Naive thymus-derived CD4-positive, alpha-beta T cell (primary cell): ENCODE results near the gene FAM83B. TPM values are rescaled to one million over a fixed set of nuclear protein-coding genes. Genes with fewer than 3 reads are reported as not detected.

Experiments used
- ATAC-seq: fragments of 150-1000 bp; cut with Tn5 transposase; 2 replicates; pipeline ENCODE4 v1.10.0; 2021; ENCODE audit warnings: mild to moderate bottlenecking, moderate library complexity
- CTCF ChIA-PET: fragments of 350-600 bp; sonication (Branson Sonifier 250); formaldehyde crosslinking; loops from one replicate; lab custom pipeline; 2021; ENCODE audit warnings: antibody characterized with exemption; lab: Charles Lee
- POLR2A ChIA-PET: fragments of 350-600 bp; sonication (Branson Sonifier 250); formaldehyde crosslinking; loops from one replicate; lab custom pipeline; 2021; ENCODE audit warnings: antibody characterized with exemption, inconsistent platforms; lab: Charles Lee
- DNase-seq, 9 donors: peaks; one replicate each; pipeline versions ENCODE4 v3.0.0 to v3.0.0-alpha.2; 2020 to 2022; ENCODE audit warnings: mixed read lengths in 1 of 9
- H3K27ac ChIP-seq: one replicate; pipeline ENCODE4 v1.7.0; 2013; ENCODE audit warnings: mild to moderate bottlenecking, low read depth, low read length, moderate library complexity
- H3K27me3 ChIP-seq, 2 donors: one replicate each; pipeline ENCODE4 v1.7.0; 2013; ENCODE audit warnings: low read length in 2 of 2, mild to moderate bottlenecking in 2 of 2, moderate library complexity in 2 of 2; ENCODE audit not compliant: control insufficient read depth in 2 of 2, insufficient read depth in 2 of 2
- H3K36me3 ChIP-seq, 3 experiments: 1 replicate in 2 of 3; 2 replicates in 1 of 3; pipeline ENCODE4 v1.7.0; 2013; ENCODE audit warnings: low read length in 3 of 3, mild to moderate bottlenecking in 3 of 3, moderate library complexity in 1 of 3; ENCODE audit not compliant: insufficient read depth in 3 of 3, control insufficient read depth in 2 of 3
- H3K4me1 ChIP-seq, 2 donors: one replicate each; pipeline ENCODE4 v1.7.0; 2013; ENCODE audit warnings: low read length in 2 of 2, mild to moderate bottlenecking in 2 of 2, moderate library complexity in 1 of 2; ENCODE audit not compliant: control insufficient read depth in 2 of 2, insufficient read depth in 2 of 2
- H3K4me3 ChIP-seq: 2 replicates; pipeline ENCODE4 v1.7.0; 2013; ENCODE audit warnings: mild to moderate bottlenecking, low read length
- H3K9me3 ChIP-seq, 3 experiments: 1 replicate in 2 of 3; 2 replicates in 1 of 3; pipeline ENCODE4 v1.7.0; 2013; ENCODE audit warnings: low read length in 3 of 3; ENCODE audit not compliant: control insufficient read depth in 2 of 3
- H3K27ac Mint-ChIP-seq, 9 donors: one replicate each; pipeline ENCODE4 v1.8.0; 2020 to 2022; ENCODE audit warnings: mixed read lengths in 9 of 9, mild to moderate bottlenecking in 8 of 9, moderate library complexity in 5 of 9, inconsistent platforms in 2 of 9
- H3K27me3 Mint-ChIP-seq, 5 donors: one replicate each; pipeline ENCODE4 v1.8.0; 2021 to 2022; ENCODE audit warnings: mixed read lengths in 5 of 5, mild to moderate bottlenecking in 1 of 5
- H3K36me3 Mint-ChIP-seq, 5 donors: one replicate each; pipeline ENCODE4 v1.8.0; 2020 to 2022; ENCODE audit warnings: mixed read lengths in 5 of 5, mild to moderate bottlenecking in 3 of 5, inconsistent platforms in 1 of 5
- H3K4me1 Mint-ChIP-seq, 7 donors: one replicate each; pipeline ENCODE4 v1.8.0; 2020 to 2022; ENCODE audit warnings: mixed read lengths in 7 of 7, mild to moderate bottlenecking in 3 of 7, inconsistent platforms in 1 of 7
- H3K4me3 Mint-ChIP-seq, 10 donors: one replicate each; pipeline ENCODE4 v1.8.0; 2020 to 2022; ENCODE audit warnings: mild to moderate bottlenecking in 10 of 10, mixed read lengths in 10 of 10, moderate library complexity in 6 of 10, inconsistent platforms in 2 of 10
- H3K9me3 Mint-ChIP-seq, 11 donors: one replicate each; pipeline ENCODE4 v1.8.0; 2020 to 2022; ENCODE audit warnings: mixed read lengths in 11 of 11, mild to moderate bottlenecking in 4 of 11, inconsistent platforms in 1 of 11, moderate library complexity in 1 of 11
- intact Hi-C, 2 donors: fragments of 100-400 bp; cut with micrococcal nuclease; formaldehyde crosslinking; loops; one replicate each; pipeline ENCODE4 v1.15.1; 2023
- polyA plus RNA-seq, 2 donors: library from polyadenylated mRNA; unstranded; fragments of 300-500 nt; fragmentation: Illumina TruSeq; gene quantifications; one replicate each; pipeline ENCODE4 v1.2.3, GENCODE V29; 2021
- total RNA-seq, 6 experiments: library from RNA in 5 of 6; stranded (reverse) in 5 of 6; gene quantifications; 1 replicate in 5 of 6; 2 replicates in 1 of 6; pipeline ENCODE4 v1.2.3 and lab custom pipeline; 2021 to 2026

FAM83B gene
- total and polyA plus RNA-seq, 7 experiments from 2014 or later, result not detected

- ChIA-PET POLR2A (no interaction called here), CTCF (no interaction called here)
- Mint-ChIP-seq H3K4me1 (no peaks in the 10 kb centered on the region), H3K27ac (no peak overlapping the region), H3K36me3 (no peaks in the 10 kb centered on the region), H3K9me3 (peaks cover 0 to 6% (median under 1%) of the 10 kb centered on the region in 11 donors), H3K27me3 (no peaks in the 10 kb centered on the region), H3K4me3 (no peak overlapping the region)
- no peaks in the 10 kb centered on the region for H3K36me3 ChIP-seq
- H3K9me3 ChIP-seq, result no peaks in the 10 kb centered on the region
- no peak overlapping the region for H3K4me3 ChIP-seq
- no peaks in the 10 kb centered on the region for H3K27me3 ChIP-seq
- intact Hi-C loops, result no loop called here
- no peak overlapping the region for H3K27ac ChIP-seq
- no peaks in the 10 kb centered on the region for H3K4me1 ChIP-seq
- DNase-seq (no peak), ATAC-seq (no peak)
These were observed 27.9 kb downstream of the FAM83B start for GRCh38 chr6:54874349-54875048.

- peaks cover 0 to 5% (median 0%) of the 10 kb centered on the region in 11 donors for H3K9me3 Mint-ChIP-seq
- CTCF ChIA-PET, result no interaction called here
- no peaks in the 10 kb centered on the region for H3K27me3 Mint-ChIP-seq
- H3K4me3 ChIP-seq, result no peak overlapping the region
- H3K27ac Mint-ChIP-seq, result no peak overlapping the region
- POLR2A ChIA-PET, result no interaction called here
- no peaks in the 10 kb centered on the region for H3K9me3 ChIP-seq
- no peaks in the 10 kb centered on the region for H3K27me3 ChIP-seq
- H3K4me1 Mint-ChIP-seq, result no peaks in the 10 kb centered on the region
- H3K27ac ChIP-seq, result no peak overlapping the region
- ATAC-seq (no peak), DNase-seq (no peak)
- no peaks in the 10 kb centered on the region for H3K36me3 Mint-ChIP-seq
- no peaks in the 10 kb centered on the region for H3K4me1 ChIP-seq
- H3K4me3 Mint-ChIP-seq, result no peak overlapping the region
- no peaks in the 10 kb centered on the region for H3K36me3 ChIP-seq
- intact Hi-C loops, result no loop called here
These were observed 29.0 kb downstream of the FAM83B start for GRCh38 chr6:54875539-54875938.

- Mint-ChIP-seq H3K36me3 (no peaks in the 10 kb centered on the region), H3K4me3 (no peak overlapping the region), H3K27ac (no peak overlapping the region), H3K9me3 (peaks cover 0 to 5% (median 0%) of the 10 kb centered on the region in 11 donors), H3K27me3 (no peaks in the 10 kb centered on the region), H3K4me1 (no peaks in the 10 kb centered on the region)
- ATAC-seq, result no peak
- Histone ChIP-seq H3K4me1 (no peaks in the 10 kb centered on the region), H3K27ac (no peak overlapping the region), H3K4me3 (no peak overlapping the region), H3K9me3 (no peaks in the 10 kb centered on the region), H3K36me3 (no peaks in the 10 kb centered on the region), H3K27me3 (no peaks in the 10 kb centered on the region)
- intact Hi-C loops, result no loop called here
- ChIA-PET POLR2A (no interaction called here), CTCF (no interaction called here)
- DNase-seq, result no peak
These were observed 29.8 kb downstream of the FAM83B start for GRCh38 chr6:54876365-54876764.

- Histone ChIP-seq H3K4me1 (no peaks in the 10 kb centered on the region), H3K9me3 (no peaks in the 10 kb centered on the region), H3K27me3 (no peaks in the 10 kb centered on the region), H3K27ac (no peak overlapping the region), H3K36me3 (no peaks in the 10 kb centered on the region), H3K4me3 (no peak overlapping the region)
- Mint-ChIP-seq H3K27me3 (no peaks in the 10 kb centered on the region), H3K9me3 (peaks cover 0 to 5% (median under 1%) of the 10 kb centered on the region in 11 donors), H3K4me1 (no peaks in the 10 kb centered on the region), H3K4me3 (no peak overlapping the region), H3K27ac (no peak overlapping the region), H3K36me3 (no peaks in the 10 kb centered on the region)
- no peak for DNase-seq
- ATAC-seq, result no peak
- ChIA-PET POLR2A (no interaction called here), CTCF (no interaction called here)
- intact Hi-C loops, result no loop called here
These were observed 30.3 kb downstream of the FAM83B start for GRCh38 chr6:54876871-54877270.

GRCh38 chr6:54877713-54878317 lies 31.2 kb downstream of the FAM83B start:
- Histone ChIP-seq H3K9me3 (no peaks in the 10 kb centered on the region), H3K27me3 (no peaks in the 10 kb centered on the region), H3K36me3 (no peaks in the 10 kb centered on the region), H3K4me1 (no peaks in the 10 kb centered on the region), H3K4me3 (no peak overlapping the region), H3K27ac (no peak overlapping the region)
- Mint-ChIP-seq H3K27me3 (no peaks in the 10 kb centered on the region), H3K27ac (no peak overlapping the region), H3K36me3 (no peaks in the 10 kb centered on the region), H3K9me3 (peaks cover 0 to 6% (median 2%) of the 10 kb centered on the region in 11 donors), H3K4me1 (no peaks in the 10 kb centered on the region), H3K4me3 (no peak overlapping the region)
- ATAC-seq (no peak), DNase-seq (no peak)
- CTCF ChIA-PET, result no interaction called here
- POLR2A ChIA-PET, result no interaction called here
- intact Hi-C loops, result no loop called here

- Histone ChIP-seq H3K36me3 (no peaks in the 10 kb centered on the region), H3K27me3 (no peaks in the 10 kb centered on the region), H3K4me1 (no peaks in the 10 kb centered on the region), H3K4me3 (no peak overlapping the region), H3K9me3 (no peaks in the 10 kb centered on the region), H3K27ac (no peak overlapping the region)
- Mint-ChIP-seq H3K4me1 (no peaks in the 10 kb centered on the region), H3K9me3 (peaks cover 0 to 6% (median 2%) of the 10 kb centered on the region in 11 donors), H3K27me3 (no peaks in the 10 kb centered on the region), H3K27ac (no peak overlapping the region), H3K36me3 (no peaks in the 10 kb centered on the region), H3K4me3 (no peak overlapping the region)
- ATAC-seq (no peak), DNase-seq (no peak)
- ChIA-PET POLR2A (no interaction called here), CTCF (no interaction called here)
- intact Hi-C loops, result no loop called here
These were observed 32.1 kb downstream of the FAM83B start for GRCh38 chr6:54878718-54879117.
